GM18861 (cell line): Measurements from ENCODE around the gene OR1E2.
A peak's percentile ranks its signal among the peaks of the same experiment; 100 is the strongest.
"Not testable (repeated sequence)": the region's sequence is repeated elsewhere in the genome, so short reads cannot be mapped to it uniquely, and the experiment has no call there.

Experiments
- ATAC-seq: cut with Tn5 transposase; IDR thresholded peaks from one replicate; pipeline ENCODE4 v1.9.1; 2021; ENCODE audit not compliant: unreplicated experiment

OR1E2 gene

GRCh38 chr17:3433741-3434140 lies at the start of gene OR1E2:
TSS of gene OR1E2 (minus strand) at chr17:3433841. CDS start at chr17:3433841, 0 bp downstream.
- ATAC-seq: no peak

- ATAC-seq: no peak
Observed at GRCh38 chr17:3482852-3483251, 49.2 kb upstream of the OR1E2 start.

GRCh38 chr17:3479988-3480387 lies 46.3 kb upstream of the OR1E2 start:
- no peak for ATAC-seq

GRCh38 chr17:3475812-3476610 lies 42.4 kb upstream of the OR1E2 start, which contains the start of gene ASPA:
TSS of gene ASPA (plus strand) at chr17:3475997. CDS start at chr17:3476160, 163 bp downstream.
- ATAC-seq: no peak

GRCh38 chr17:3475251-3475685 lies 41.6 kb upstream of the OR1E2 start:
- ATAC-seq: no peak

GRCh38 chr17:3474212-3474611 lies 40.6 kb upstream of the OR1E2 start:
- ATAC-seq: peak; percentile 51

- ATAC-seq: no peak
Observed at GRCh38 chr17:3472137-3472536, 38.5 kb upstream of the OR1E2 start.

- ATAC-seq: no peak
Observed at GRCh38 chr17:3471599-3471998, 38.0 kb upstream of the OR1E2 start, which contains the start of gene SPATA22. TSS of gene SPATA22 (minus strand) at chr17:3471819. CDS start at chr17:3469325, 2,494 bp downstream.

- ATAC-seq: no peak
Observed at GRCh38 chr17:3469529-3469928, 35.9 kb upstream of the OR1E2 start.

- not testable (repeated sequence) for ATAC-seq
Observed at GRCh38 chr17:3466355-3466754, 32.7 kb upstream of the OR1E2 start.

GRCh38 chr17:3448059-3448665 lies 14.5 kb upstream of the OR1E2 start:
- ATAC-seq: no peak

GRCh38 chr17:3447625-3448024 lies 14.0 kb upstream of the OR1E2 start:
- ATAC-seq: no peak

- no peak for ATAC-seq
Observed at GRCh38 chr17:3440451-3440850, 6.8 kb upstream of the OR1E2 start.

GRCh38 chr17:3438368-3438767 lies 4.7 kb upstream of the OR1E2 start:
- ATAC-seq: no peak

- not testable (repeated sequence) for ATAC-seq
Observed at GRCh38 chr17:3433215-3433614, 426 bp downstream of the OR1E2 start.

GRCh38 chr17:3418222-3418621 lies 15.4 kb downstream of the OR1E2 start:
- ATAC-seq: no peak

GRCh38 chr17:3415610-3416009 lies 18.0 kb downstream of the OR1E2 start:
- ATAC-seq: no peak

- not testable (repeated sequence) for ATAC-seq
Observed at GRCh38 chr17:3412216-3412615, 21.4 kb downstream of the OR1E2 start.

GRCh38 chr17:3411070-3411469 lies 22.6 kb downstream of the OR1E2 start, which contains the start of gene OR3A3:
TSS of gene OR3A3 (plus strand) at chr17:3411370.
- ATAC-seq: no peak

- ATAC-seq: not testable (repeated sequence)
Observed at GRCh38 chr17:3403856-3404255, 29.8 kb downstream of the OR1E2 start.

- ATAC-seq: no peak
Observed at GRCh38 chr17:3401786-3402185, 31.9 kb downstream of the OR1E2 start.

- no peak for ATAC-seq
Observed at GRCh38 chr17:3400055-3400454, 33.6 kb downstream of the OR1E2 start.
